SK-N-SH (cell line): ENCODE results near the gene RBM46. TPM values are rescaled to one million over a fixed set of nuclear protein-coding genes. Genes with fewer than 3 reads are reported as not detected.
A peak's percentile ranks its signal among the peaks of the same experiment; 100 is the strongest.

ENCODE experiments used
- CTCF ChIA-PET: fragments of 300-600, 350-600 bp; formaldehyde crosslinking; extraction: SDS; loops from one replicate; lab custom pipeline; 2021; lab: Yijun Ruan, JAX
- POLR2A ChIA-PET: fragments of 350-600 bp; sonication (Branson Sonifier 250); formaldehyde crosslinking; extraction: SDS; loops from one replicate; lab custom pipeline; 2020; ENCODE audit warnings: antibody characterized with exemption, inconsistent platforms; lab: Yijun Ruan, JAX
- DNase-seq: peaks from one replicate; pipeline ENCODE4 v3.0.0; 2012
- H2AFZ ChIP-seq: fragments of 200-600 bp; sonication (generic); 2 replicates; pipeline ENCODE4 v1.8.1; 2016; ENCODE audit warnings: antibody characterized with exemption, mild to moderate bottlenecking, low read depth
- H3F3A ChIP-seq: fragments of 200-600 bp; sonication (generic); replicated peaks from 2 replicates; pipeline ENCODE3; 2016; ENCODE audit warnings: antibody characterized with exemption, mild to moderate bottlenecking; ENCODE audit not compliant: insufficient read depth
- H3K27ac ChIP-seq, 2 experiments: fragments of 200-500 bp in 1 of 2; fragments of 200-600 bp in 1 of 2; sonication (Bioruptor generic) in 1 of 2; sonication (generic), shearing (Covaris generic) in 1 of 2; 2 replicates each; pipeline versions ENCODE4 v1.5.1 to v1.6.1; 2014 to 2016; ENCODE audit warnings: low read depth in 2 of 2, inconsistent platforms in 1 of 2, low read length in 1 of 2, mild to moderate bottlenecking in 1 of 2, mixed read lengths in 1 of 2
- H3K27me3 ChIP-seq: fragments of 200-600 bp; sonication (generic), shearing (Covaris generic); 2 replicates; pipeline ENCODE4 v1.6.1; 2016; ENCODE audit warnings: mixed run types; ENCODE audit not compliant: insufficient read depth
- H3K36me3 ChIP-seq, 2 experiments: fragments of 200-500 bp in 1 of 2; fragments of 200-600 bp in 1 of 2; sonication (Bioruptor generic) in 1 of 2; sonication (generic) in 1 of 2; replicated peaks in 1 of 2; 2 replicates each; pipeline versions ENCODE3 to v1.5.1; 2014 to 2016; ENCODE audit warnings: low read length in 1 of 2, mild to moderate bottlenecking in 1 of 2; ENCODE audit not compliant: insufficient read depth in 2 of 2, control insufficient read depth in 1 of 2
- H3K4me1 ChIP-seq, 2 experiments: fragments of 200-500 bp in 1 of 2; fragments of 200-600 bp in 1 of 2; sonication (Bioruptor generic) in 1 of 2; sonication (generic), shearing (Covaris generic) in 1 of 2; 2 replicates each; pipeline versions ENCODE4 v1.5.1 to v1.6.1; 2014 to 2016; ENCODE audit warnings: low read depth in 1 of 2, low read length in 1 of 2, mixed run types in 1 of 2; ENCODE audit not compliant: insufficient read depth in 2 of 2, control insufficient read depth in 1 of 2
- H3K4me2 ChIP-seq: fragments of 200-600 bp; sonication (generic), shearing (Covaris generic); 2 replicates; pipeline ENCODE4 v1.6.1; 2017; ENCODE audit warnings: mixed run types
- H3K4me3 ChIP-seq, 2 experiments: fragments of 200-500 bp in 1 of 2; fragments of 200-600 bp in 1 of 2; sonication (Bioruptor generic) in 1 of 2; sonication (generic), shearing (Covaris generic) in 1 of 2; 2 replicates each; pipeline versions ENCODE4 v1.5.1 to v1.8.1; 2014 to 2016; ENCODE audit warnings: low read depth in 2 of 2, inconsistent platforms in 1 of 2, low read length in 1 of 2, mild to moderate bottlenecking in 1 of 2, mixed read lengths in 1 of 2, moderate library complexity in 1 of 2
- H3K79me2 ChIP-seq: fragments of 200-600 bp; sonication (generic); 2 replicates; pipeline ENCODE4 v1.8.1; 2017; ENCODE audit warnings: mild to moderate bottlenecking; ENCODE audit not compliant: insufficient read depth
- H3K9ac ChIP-seq: fragments of 200-600 bp; sonication (generic); 2 replicates; pipeline ENCODE4 v1.6.1; 2017; ENCODE audit warnings: mixed run types
- H3K9me2 ChIP-seq: fragments of 200-600 bp; sonication (generic); 2 replicates; pipeline ENCODE4 v1.6.1; 2017; ENCODE audit warnings: mixed run types
- H3K9me3 ChIP-seq: fragments of 200-600 bp; sonication (generic); 2 replicates; pipeline ENCODE4 v1.6.1; 2017; ENCODE audit warnings: mixed run types, mild to moderate bottlenecking, moderate library complexity
- H4K20me1 ChIP-seq: fragments of 200-600 bp; sonication (generic); 2 replicates; pipeline ENCODE4 v1.6.1; 2017; ENCODE audit warnings: mild to moderate bottlenecking, mixed run types; ENCODE audit not compliant: insufficient read depth
- ELF1 ChIP-seq: IDR thresholded peaks from 2 replicates; pipeline ENCODE4 v1.4.0; 2012
- FOXJ3 ChIP-seq: sonication (generic); formaldehyde crosslinking; IDR thresholded peaks from 2 replicates; pipeline ENCODE4 v1.5.1; 2020; ENCODE audit warnings: mild to moderate bottlenecking, missing genetic modification reagents
- FOXM1 ChIP-seq: IDR thresholded peaks from 2 replicates; pipeline ENCODE4 v1.4.0; 2012; ENCODE audit warnings: low read depth, mild to moderate bottlenecking
- GABPA ChIP-seq: IDR thresholded peaks from 2 replicates; pipeline ENCODE4 v1.4.0; 2012; ENCODE audit warnings: low read depth, mild to moderate bottlenecking
- GATA2 ChIP-seq: sonication (generic); formaldehyde crosslinking; IDR thresholded peaks from 2 replicates; pipeline ENCODE4 v1.5.0; 2020; ENCODE audit warnings: mild to moderate bottlenecking, missing genetic modification reagents
- MEF2A ChIP-seq: IDR thresholded peaks from 2 replicates; pipeline ENCODE4 v1.4.0; 2012; ENCODE audit warnings: low read depth, borderline replicate concordance
- MXI1 ChIP-seq: IDR thresholded peaks from 2 replicates; pipeline ENCODE4 v1.6.1; 2012; ENCODE audit warnings: mild to moderate bottlenecking, low read depth, low read length, improper control_type of control experiment
- PBX3 ChIP-seq: IDR thresholded peaks from 2 replicates; pipeline ENCODE4; 2012
- POLR2AphosphoS5 ChIP-seq: IDR thresholded peaks from 2 replicates; pipeline ENCODE4 v1.6.1; 2012; ENCODE audit warnings: low read depth, low read length
- RCOR1 ChIP-seq: fragments of 150-350 bp; IDR thresholded peaks from 2 replicates; pipeline ENCODE4 v1.6.1; 2017; ENCODE audit warnings: antibody characterized with exemption, low read length
- REST ChIP-seq: IDR thresholded peaks from 2 replicates; pipeline ENCODE4 v1.6.1; 2012; ENCODE audit warnings: mild to moderate bottlenecking, low read depth, low read length, moderate library complexity
- RFX5 ChIP-seq: IDR thresholded peaks from 2 replicates; pipeline ENCODE4 v1.6.1; 2012; ENCODE audit warnings: mild to moderate bottlenecking, improper control_type of control experiment, low read length
- SMC3 ChIP-seq: IDR thresholded peaks from 2 replicates; pipeline ENCODE4 v1.6.1; 2012; ENCODE audit warnings: low read depth, low read length, improper control_type of control experiment
- TCF12 ChIP-seq: IDR thresholded peaks from 2 replicates; pipeline ENCODE4 v1.4.0; 2012
- ZBTB33 ChIP-seq: IDR thresholded peaks from 2 replicates; pipeline ENCODE4 v1.4.0; 2012; ENCODE audit warnings: low read depth, borderline replicate concordance
- WGBS: methylation state at CpG from one replicate; pipeline ENCODE4 v1.1.6; 2017; ENCODE audit warnings: low lambda C conversion rate; 5-methylcytosine and 5-hydroxymethylcytosine counted together
- polyA plus RNA-seq, 3 experiments: library from polyadenylated mRNA; depleted of rRNA; stranded (reverse); fragments of >200 nt; gene quantifications; 2 replicates each; pipeline ENCODE4 v1.2.3, GENCODE V29; 2012

The RBM46 gene
- not detected in 2 replicates for polyA plus RNA-seq (2012; rRNA removed)
- polyA plus RNA-seq (2012; cell fraction: cytosol; rRNA removed): not detected in 2 replicates
- polyA plus RNA-seq (2012; cell fraction: nucleus; rRNA removed): not detected in 2 replicates

GRCh38 chr4:154781126-154781982 lies at the start of gene RBM46:
TSS of gene RBM46 (plus strand) at chr4:154781272. CDS start at chr4:154796753, 15,481 bp downstream.
- H3K9me2 ChIP-seq: no peaks in the 10 kb centered on the region
- H3K36me3 ChIP-seq: no peaks in the 10 kb centered on the region
- no peaks in the 10 kb centered on the region for H3K4me1 ChIP-seq
- no peak within 1 kb of the TSS for H3K4me2 ChIP-seq
- no peaks in the 10 kb centered on the region for H3F3A ChIP-seq
- no peaks in the 10 kb centered on the region for H3K27me3 ChIP-seq
- no peaks in the 10 kb centered on the region for H4K20me1 ChIP-seq
- H2AFZ ChIP-seq: no peak within 1 kb of the TSS
- no peak within 1 kb of the TSS for H3K9ac ChIP-seq
- no peak within 1 kb of the TSS for H3K4me3 ChIP-seq
- peak; percentile 26 for DNase-seq
- WGBS: 59% methylated on average over 58 of the region's 76 CpGs
- TF ChIP-seq ELF1: no peak
- TF ChIP-seq SMC3: no peak
- TF ChIP-seq MXI1: no peak
- no peak for TF ChIP-seq MEF2A
- TF ChIP-seq FOXM1: no peak
- TF ChIP-seq RCOR1: no peak
- no peak for TF ChIP-seq ZBTB33
- no peak for TF ChIP-seq PBX3
- no peak for TF ChIP-seq GABPA
- TF ChIP-seq REST: no peak
- TF ChIP-seq POLR2AphosphoS5: no peak
- TF ChIP-seq RFX5: no peak
- TF ChIP-seq TCF12: no peak
- TF ChIP-seq GATA2 (CRISPR knock-in tag): no peak
- TF ChIP-seq FOXJ3 (CRISPR knock-in tag): no peak
- no peaks in the 10 kb centered on the region for H3K9me3 ChIP-seq
- ChIA-PET POLR2A (no interaction called here), CTCF (no interaction called here)
- H3K27ac ChIP-seq: no peak within 1 kb of the TSS
- no peaks in the 10 kb centered on the region for H3K79me2 ChIP-seq
